Osteocyte (in vitro differentiated cells): ENCODE measurements around the gene ATP9A. TPM values are rescaled to one million over a fixed set of nuclear protein-coding genes. Genes with fewer than 3 reads are reported as not detected.

ENCODE experiments used
- DNase-seq: peaks from one replicate; pipeline ENCODE4 v3.0.0; 2021; ENCODE audit warnings: mixed read lengths; ENCODE audit not compliant: unreplicated experiment; ENCODE audit errors: extremely low spot score
- H3K27ac Mint-ChIP-seq: one replicate; pipeline ENCODE4 v1.8.0; 2021; ENCODE audit warnings: mild to moderate bottlenecking, mixed read lengths; ENCODE audit not compliant: unreplicated experiment
- H3K27me3 Mint-ChIP-seq: one replicate; pipeline ENCODE4 v1.8.0; 2021; ENCODE audit warnings: mixed read lengths; ENCODE audit not compliant: unreplicated experiment
- H3K36me3 Mint-ChIP-seq: one replicate; pipeline ENCODE4 v1.8.0; 2021; ENCODE audit warnings: mixed read lengths; ENCODE audit not compliant: unreplicated experiment
- H3K4me1 Mint-ChIP-seq: one replicate; pipeline ENCODE4 v1.8.0; 2021; ENCODE audit warnings: mixed read lengths; ENCODE audit not compliant: unreplicated experiment
- H3K4me3 Mint-ChIP-seq: one replicate; pipeline ENCODE4 v1.8.0; 2021; ENCODE audit warnings: mild to moderate bottlenecking, moderate library complexity, mixed read lengths; ENCODE audit not compliant: unreplicated experiment
- H3K9me3 Mint-ChIP-seq: one replicate; pipeline ENCODE4 v1.8.0; 2021; ENCODE audit warnings: mixed read lengths; ENCODE audit not compliant: unreplicated experiment
- total RNA-seq: library from RNA; stranded (reverse); gene quantifications from 2 replicates; pipeline ENCODE4 v1.2.1, GENCODE V29; 2021
- TF ChIP-seq, protein P1 (sequence below): fragments of 200-600 bp; sonication (generic); IDR thresholded peaks from 2 replicates; pipeline ENCODE4 v1.5.0; 2021; ENCODE audit warnings: antibody characterized with exemption, mild to moderate bottlenecking, moderate library complexity

Gene ATP9A
- total RNA-seq, 1 donor from 2014 or later: 58.4 TPM

GRCh38 chr20:51799401-51799860, 31.2 kb upstream of the ATP9A start:
- Mint-ChIP-seq H3K9me3 (no peaks in the 10 kb centered on the region), H3K27ac (no peak overlapping the region), H3K27me3 (peaks cover 18% of the 10 kb centered on the region), H3K36me3 (no peaks in the 10 kb centered on the region), H3K4me1 (peaks cover 32% of the 10 kb centered on the region), H3K4me3 (no peak overlapping the region)
- DNase-seq: no peak
- TF ChIP-seq, protein P1, sequence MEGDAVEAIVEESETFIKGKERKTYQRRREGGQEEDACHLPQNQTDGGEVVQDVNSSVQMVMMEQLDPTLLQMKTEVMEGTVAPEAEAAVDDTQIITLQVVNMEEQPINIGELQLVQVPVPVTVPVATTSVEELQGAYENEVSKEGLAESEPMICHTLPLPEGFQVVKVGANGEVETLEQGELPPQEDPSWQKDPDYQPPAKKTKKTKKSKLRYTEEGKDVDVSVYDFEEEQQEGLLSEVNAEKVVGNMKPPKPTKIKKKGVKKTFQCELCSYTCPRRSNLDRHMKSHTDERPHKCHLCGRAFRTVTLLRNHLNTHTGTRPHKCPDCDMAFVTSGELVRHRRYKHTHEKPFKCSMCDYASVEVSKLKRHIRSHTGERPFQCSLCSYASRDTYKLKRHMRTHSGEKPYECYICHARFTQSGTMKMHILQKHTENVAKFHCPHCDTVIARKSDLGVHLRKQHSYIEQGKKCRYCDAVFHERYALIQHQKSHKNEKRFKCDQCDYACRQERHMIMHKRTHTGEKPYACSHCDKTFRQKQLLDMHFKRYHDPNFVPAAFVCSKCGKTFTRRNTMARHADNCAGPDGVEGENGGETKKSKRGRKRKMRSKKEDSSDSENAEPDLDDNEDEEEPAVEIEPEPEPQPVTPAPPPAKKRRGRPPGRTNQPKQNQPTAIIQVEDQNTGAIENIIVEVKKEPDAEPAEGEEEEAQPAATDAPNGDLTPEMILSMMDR: no peak

- H3K4me1 Mint-ChIP-seq: peaks cover 32% of the 10 kb centered on the region
- no peak overlapping the region for H3K27ac Mint-ChIP-seq
- H3K36me3 Mint-ChIP-seq: no peaks in the 10 kb centered on the region
- H3K4me3 Mint-ChIP-seq: no peak overlapping the region
- TF ChIP-seq, protein P1: no peak
- peaks cover 12% of the 10 kb centered on the region for H3K27me3 Mint-ChIP-seq
- no peak for DNase-seq
- H3K9me3 Mint-ChIP-seq: no peaks in the 10 kb centered on the region
Observed at GRCh38 chr20:51797357-51798025, 29.3 kb upstream of the ATP9A start.

- Mint-ChIP-seq H3K27ac (no peak overlapping the region), H3K36me3 (no peaks in the 10 kb centered on the region)
Observed at GRCh38 chr20:51796340-51796739, 28.1 kb upstream of the ATP9A start.

GRCh38 chr20:51792960-51793359, 24.8 kb upstream of the ATP9A start:
- peaks cover 2% of the 10 kb centered on the region for H3K36me3 Mint-ChIP-seq
- no peaks in the 10 kb centered on the region for H3K9me3 Mint-ChIP-seq
- H3K27me3 Mint-ChIP-seq: peaks cover 3% of the 10 kb centered on the region
- no peak overlapping the region for H3K4me3 Mint-ChIP-seq
- H3K4me1 Mint-ChIP-seq: peaks cover 9% of the 10 kb centered on the region
- H3K27ac Mint-ChIP-seq: no peak overlapping the region
- TF ChIP-seq, protein P1: no peak
- DNase-seq: no peak

More at GRCh38 chr20:51796340-51796739, 28.1 kb upstream of the ATP9A start:
- DNase-seq: no peak
- Mint-ChIP-seq H3K27me3 (peaks cover 12% of the 10 kb centered on the region), H3K4me3 (no peak overlapping the region), H3K4me1 (peaks cover 29% of the 10 kb centered on the region), H3K9me3 (no peaks in the 10 kb centered on the region)
- TF ChIP-seq, protein P1: no peak

GRCh38 chr20:51791626-51792025, 23.4 kb upstream of the ATP9A start:
- TF ChIP-seq, protein P1: no peak
- Mint-ChIP-seq H3K4me3 (no peak overlapping the region), H3K27me3 (no peaks in the 10 kb centered on the region), H3K36me3 (peaks cover 2% of the 10 kb centered on the region), H3K27ac (no peak overlapping the region), H3K9me3 (no peaks in the 10 kb centered on the region), H3K4me1 (no peaks in the 10 kb centered on the region)
- DNase-seq: no peak
